ENCODE results near the gene TBK1.

- no peak for TF ChIP-seq CTCF (IDR thresholded peaks at IDR 0.05; ENCODE audit: low read length)
- no peak for TF ChIP-seq EZH2phosphoT487 (IDR thresholded peaks at IDR 0.05; ENCODE audit: low read length)
- no peak for TF ChIP-seq EZH2 (optimal IDR thresholded peaks at IDR 0.05; ENCODE audit: low read depth, low read length)
Measured at GRCh38 chr12:64419696-64420095, 32.2 kb upstream of the TBK1 start.
